Mesothelial cell of epicardium (in vitro differentiated cells): ENCODE data around the gene ACE2. TPM values are rescaled to one million over a fixed set of nuclear protein-coding genes. Genes with fewer than 3 reads are reported as not detected.
A peak's percentile ranks its signal among the peaks of the same experiment; 100 is the strongest.

Experiments used
- DNase-seq, 2 experiments: peaks; one replicate each; pipeline ENCODE4 v3.0.0; 2021; ENCODE audit warnings: low spot score in 2 of 2; ENCODE audit not compliant: unreplicated experiment in 2 of 2
- H3K27ac Mint-ChIP-seq: 2 replicates; pipeline ENCODE4 v1.8.0; 2021; ENCODE audit warnings: mixed read lengths
- H3K27me3 Mint-ChIP-seq: 2 replicates; pipeline ENCODE4 v1.8.0; 2021; ENCODE audit warnings: low read depth, mixed read lengths
- H3K36me3 Mint-ChIP-seq: 2 replicates; pipeline ENCODE4 v1.8.0; 2021; ENCODE audit warnings: mixed read lengths
- H3K4me1 Mint-ChIP-seq: 2 replicates; pipeline ENCODE4 v1.8.0; 2021; ENCODE audit warnings: mixed read lengths
- H3K4me3 Mint-ChIP-seq: 2 replicates; pipeline ENCODE4 v1.8.0; 2021; ENCODE audit warnings: mild to moderate bottlenecking, moderate library complexity, mixed read lengths
- H3K9me3 Mint-ChIP-seq: 2 replicates; pipeline ENCODE4 v1.8.0; 2021; ENCODE audit warnings: mixed read lengths
- CTCF ChIP-seq: fragments of 200-600 bp; sonication (generic); IDR thresholded peaks from one replicate; pipeline ENCODE4 v1.5.0; 2021; ENCODE audit warnings: antibody characterized with exemption; ENCODE audit not compliant: unreplicated experiment
- total RNA-seq: library from RNA; stranded (reverse); gene quantifications from 3 replicates; pipeline ENCODE4 v1.2.1, GENCODE V29; 2021

ACE2 gene
- total RNA-seq, 1 donor from 2014 or later = 0.25 TPM

- no peak for DNase-seq
- no peak for TF ChIP-seq CTCF
- no peak overlapping the region for H3K27ac Mint-ChIP-seq
- H3K4me3 Mint-ChIP-seq = no peak overlapping the region
- H3K9me3 Mint-ChIP-seq = no peaks in the 10 kb centered on the region
- H3K36me3 Mint-ChIP-seq = no peaks in the 10 kb centered on the region
- H3K4me1 Mint-ChIP-seq = peaks cover 8% of the 10 kb centered on the region
- no peaks in the 10 kb centered on the region for H3K27me3 Mint-ChIP-seq
These were observed 43.2 kb upstream of the ACE2 start for GRCh38 chrX:15643786-15644559.

GRCh38 chrX:15631637-15632036 is 30.9 kb upstream of the ACE2 start:
- no peak for TF ChIP-seq CTCF
- DNase-seq = no peak
- H3K36me3 Mint-ChIP-seq = no peaks in the 10 kb centered on the region

GRCh38 chrX:15623054-15623453 is 22.3 kb upstream of the ACE2 start:
- peaks cover 3% of the 10 kb centered on the region for H3K4me1 Mint-ChIP-seq
- no peaks in the 10 kb centered on the region for H3K27me3 Mint-ChIP-seq
- no peak for DNase-seq
- H3K27ac Mint-ChIP-seq = no peak overlapping the region
- no peak for TF ChIP-seq CTCF
- no peak overlapping the region for H3K4me3 Mint-ChIP-seq
- peaks cover 7% of the 10 kb centered on the region for H3K9me3 Mint-ChIP-seq
- no peaks in the 10 kb centered on the region for H3K36me3 Mint-ChIP-seq

More at GRCh38 chrX:15631637-15632036, 30.9 kb upstream of the ACE2 start:
- no peak overlapping the region for H3K4me3 Mint-ChIP-seq
- peaks cover 11% of the 10 kb centered on the region for H3K9me3 Mint-ChIP-seq
- H3K4me1 Mint-ChIP-seq = peaks cover 8% of the 10 kb centered on the region
- peak overlapping the region; percentile 35 for H3K27ac Mint-ChIP-seq
- no peaks in the 10 kb centered on the region for H3K27me3 Mint-ChIP-seq

- H3K27me3 Mint-ChIP-seq = no peaks in the 10 kb centered on the region
- no peak for DNase-seq
- peaks cover 3% of the 10 kb centered on the region for H3K4me1 Mint-ChIP-seq
- H3K27ac Mint-ChIP-seq = no peak overlapping the region
- H3K9me3 Mint-ChIP-seq = peaks cover 4% of the 10 kb centered on the region
- no peaks in the 10 kb centered on the region for H3K36me3 Mint-ChIP-seq
- no peak overlapping the region for H3K4me3 Mint-ChIP-seq
- TF ChIP-seq CTCF = no peak
These were observed 18.4 kb upstream of the ACE2 start for GRCh38 chrX:15619053-15619755.

- no peaks in the 10 kb centered on the region for H3K27me3 Mint-ChIP-seq
- no peaks in the 10 kb centered on the region for H3K36me3 Mint-ChIP-seq
- no peak overlapping the region for H3K4me3 Mint-ChIP-seq
- no peak for DNase-seq
- H3K9me3 Mint-ChIP-seq = no peaks in the 10 kb centered on the region
- no peak overlapping the region for H3K27ac Mint-ChIP-seq
- no peak for TF ChIP-seq CTCF
- peaks cover 3% of the 10 kb centered on the region for H3K4me1 Mint-ChIP-seq
These were observed 16.4 kb upstream of the ACE2 start for GRCh38 chrX:15617111-15617510.
